Adrenal gland (tissue), 12 donors: Measurements from ENCODE around the gene HLA-DQB2. TPM values are rescaled to one million over a fixed set of nuclear protein-coding genes. Genes with fewer than 3 reads are reported as not detected.

Source experiments
- DNase-seq, 7 donors: peaks; one replicate each; pipeline ENCODE4 v3.0.0-alpha.2; 2019 to 2020
- H3K27ac ChIP-seq, 5 donors: fragments of 200-600 bp; sonication (generic) in 4 of 5; 1 replicate in 3 of 5; 2 replicates in 2 of 5; pipeline versions ENCODE4 v1.5.1 to v1.8.0; 2016 to 2020; ENCODE audit warnings: mild to moderate bottlenecking in 1 of 5
- H3K27me3 ChIP-seq: fragments of 200-600 bp; 2 replicates; pipeline ENCODE4 v1.8.0; 2021
- H3K36me3 ChIP-seq, 2 donors: fragments of 200-600 bp; replicated peaks in 1 of 2; 1 replicate in 1 of 2; 2 replicates in 1 of 2; pipeline versions ENCODE4 v1.5.1 to v1.8.0; 2018 to 2022
- H3K4me1 ChIP-seq, 2 donors: fragments of 200-600 bp; replicated peaks in 1 of 2; 1 replicate in 1 of 2; 2 replicates in 1 of 2; pipeline versions ENCODE4 v1.5.1 to v1.8.0; 2018 to 2021
- H3K4me3 ChIP-seq, 4 donors: fragments of 200-600 bp; sonication (generic) in 3 of 4; one replicate each; pipeline ENCODE4 v1.5.1; 2016 to 2018
- H3K9me3 ChIP-seq, 3 donors: fragments of 200-600 bp; sonication (generic) in 1 of 3; replicated peaks in 1 of 3; 1 replicate in 2 of 3; 2 replicates in 1 of 3; pipeline versions ENCODE4 v1.5.1 to v1.8.0; 2016 to 2021
- POLR2A ChIP-seq, 2 donors: fragments of 450-650 bp; IDR thresholded peaks; one replicate each; pipeline ENCODE4 v1.6.1; 2017; ENCODE audit warnings: antibody characterized with exemption in 2 of 2, mild to moderate bottlenecking in 2 of 2, moderate library complexity in 1 of 2
- WGBS, 4 donors: extraction: QIAGEN DNeasy Blood & Tissue Kit in 2 of 4; methylation state at CpG; one replicate each; pipeline versions ENCODE4 v1.1.5 to v1.1.7; 2013 to 2017; 5-methylcytosine and 5-hydroxymethylcytosine counted together
- intact Hi-C, 2 donors: fragments of 100-400 bp; cut with DNase I; formaldehyde crosslinking; loops; one replicate each; pipeline versions ENCODE4 v1.14.1 to v1.15.0; 2022 to 2023
- polyA plus RNA-seq, 3 donors: library from polyadenylated mRNA; stranded (reverse); fragments of 200-250 nt in 2 of 3; fragments of 350-450 nt in 1 of 3; fragmentation: Illumina TruSeq in 1 of 3; extraction: RNeasy Lipid Tissue Mini Kit (QIAGEN cat#74804) in 1 of 3; gene quantifications; one replicate each; pipeline ENCODE4 v1.2.3, GENCODE V29; 2013 to 2014
- total RNA-seq, 9 donors: library from RNA; depleted of rRNA in 4 of 9; stranded (reverse); fragments of >200 nt in 4 of 9; fragments of 120-200 nt in 1 of 9; fragmentation: NEBNext Ultra II Directional in 1 of 9; extraction: Animal tissue kit (Norgen Biotek cat#: 25700) in 1 of 9; gene quantifications; one replicate each; pipeline versions ENCODE4 v1.1.0 to v1.2.4, GENCODE V29; 2013 to 2023
- TF ChIP-seq, protein P1 (sequence below), 6 experiments: fragments of 450-650 bp in 4 of 6; fragments of 200-600 bp in 2 of 6; sonication (generic) in 1 of 6; IDR thresholded peaks; 1 replicate in 5 of 6; 2 replicates in 1 of 6; pipeline versions ENCODE4 v1.5.1 to v1.8.0; 2016 to 2021; ENCODE audit warnings: antibody characterized with exemption in 6 of 6, mild to moderate bottlenecking in 2 of 6, moderate library complexity in 1 of 6
- donor health status: healthy with polysubstance abuse.
- donor health status: Bipolar disorder and iron deficiency.
- donor health status: DM: yes; HTN: yes; CAD: no.
- donor health status: DM: no; HTN: no; CAD: no.
- donor health status: DM: no; HTN: no; CAD: no.
- donor health status: DM: yes; HTN: yes; CAD: no.

HLA-DQB2 gene
- total and polyA plus RNA-seq, 12 donors, result 0.17 to 19.1 (median 2.6) TPM; not detected in 3

DNA sequence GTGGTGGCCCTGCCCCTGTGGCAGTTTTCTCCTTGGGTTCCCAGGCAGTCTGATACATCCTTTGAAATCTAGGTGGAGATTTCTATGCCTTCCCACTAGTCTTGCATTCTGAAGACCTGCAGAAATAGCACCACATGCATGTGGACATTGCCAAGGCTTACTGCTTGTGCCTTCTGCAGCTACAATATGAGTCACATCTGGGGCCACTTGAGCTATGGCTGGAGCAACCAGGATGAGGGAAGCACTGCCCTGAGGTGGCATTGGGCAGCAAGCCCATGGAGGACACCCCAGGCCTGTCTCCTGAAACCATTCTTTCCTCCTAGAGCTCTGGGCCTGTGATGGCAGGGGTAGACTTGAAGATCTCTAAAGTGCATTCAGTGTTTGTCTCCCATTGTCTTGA, 15.7 kb upstream of the HLA-DQB2 start:
- no peaks in the 10 kb centered on the region for H3K9me3 ChIP-seq
- H3K4me1 ChIP-seq, result no peaks in the 10 kb centered on the region
- no peak overlapping the region for H3K27ac ChIP-seq
- TF ChIP-seq POLR2A (IDR thresholded peaks at IDR 0.05), result no peak
- TF ChIP-seq, protein P1, sequence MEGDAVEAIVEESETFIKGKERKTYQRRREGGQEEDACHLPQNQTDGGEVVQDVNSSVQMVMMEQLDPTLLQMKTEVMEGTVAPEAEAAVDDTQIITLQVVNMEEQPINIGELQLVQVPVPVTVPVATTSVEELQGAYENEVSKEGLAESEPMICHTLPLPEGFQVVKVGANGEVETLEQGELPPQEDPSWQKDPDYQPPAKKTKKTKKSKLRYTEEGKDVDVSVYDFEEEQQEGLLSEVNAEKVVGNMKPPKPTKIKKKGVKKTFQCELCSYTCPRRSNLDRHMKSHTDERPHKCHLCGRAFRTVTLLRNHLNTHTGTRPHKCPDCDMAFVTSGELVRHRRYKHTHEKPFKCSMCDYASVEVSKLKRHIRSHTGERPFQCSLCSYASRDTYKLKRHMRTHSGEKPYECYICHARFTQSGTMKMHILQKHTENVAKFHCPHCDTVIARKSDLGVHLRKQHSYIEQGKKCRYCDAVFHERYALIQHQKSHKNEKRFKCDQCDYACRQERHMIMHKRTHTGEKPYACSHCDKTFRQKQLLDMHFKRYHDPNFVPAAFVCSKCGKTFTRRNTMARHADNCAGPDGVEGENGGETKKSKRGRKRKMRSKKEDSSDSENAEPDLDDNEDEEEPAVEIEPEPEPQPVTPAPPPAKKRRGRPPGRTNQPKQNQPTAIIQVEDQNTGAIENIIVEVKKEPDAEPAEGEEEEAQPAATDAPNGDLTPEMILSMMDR (IDR thresholded peaks at IDR 0.05), result no peak
- peaks cover 7% of the 10 kb centered on the region for H3K27me3 ChIP-seq
- H3K36me3 ChIP-seq, result no peaks in the 10 kb centered on the region
- intact Hi-C loops, result loop anchor here in 1 of 2 donors (10.0 kb wide), 1 partner anchor 64 kb away; no protein-coding TSS in a partner anchor
- DNase-seq, result no peak
- no peak overlapping the region for H3K4me3 ChIP-seq

- intact Hi-C loops, result loop anchor here in 1 of 2 donors (10.0 kb wide), 1 partner anchor 60 kb away; no protein-coding TSS in a partner anchor
- 7 to 22% (median 13%) methylated on average over 1 of the region's 1 CpG for WGBS, 4 donors
- H3K36me3 ChIP-seq, result no peaks in the 10 kb centered on the region
- no peak overlapping the region for H3K4me3 ChIP-seq
- no peak for TF ChIP-seq POLR2A (IDR thresholded peaks at IDR 0.05)
- TF ChIP-seq, protein P1 (IDR thresholded peaks at IDR 0.05), result no peak
- no peak for DNase-seq
- no peaks in the 10 kb centered on the region for H3K9me3 ChIP-seq
- H3K27ac ChIP-seq, result no peak overlapping the region
- H3K4me1 ChIP-seq, result no peaks in the 10 kb centered on the region
- H3K27me3 ChIP-seq, result no peaks in the 10 kb centered on the region
Measured at GRCh38 chr6:32775071-32775470, 11.7 kb upstream of the HLA-DQB2 start.

DNA sequence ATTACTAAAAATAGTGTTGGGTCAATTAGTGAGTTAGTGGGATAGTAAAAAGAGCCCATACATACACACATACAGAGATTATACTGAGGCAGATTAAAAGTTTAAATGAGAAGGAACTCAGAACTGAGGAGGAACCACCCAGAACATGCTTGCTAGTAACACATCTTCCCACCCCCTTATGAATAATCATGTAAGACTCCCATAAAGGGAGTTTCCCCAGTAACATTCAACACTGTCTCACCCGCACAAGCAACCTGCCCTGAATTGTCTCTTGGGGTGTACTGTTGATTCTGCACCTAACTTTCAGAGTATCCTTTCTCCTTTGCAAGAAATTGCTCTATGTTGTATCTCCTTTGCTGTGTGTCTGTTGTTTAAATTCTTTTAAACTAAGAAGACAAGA, 11.1 kb upstream of the HLA-DQB2 start:
- H3K27ac ChIP-seq, result no peak overlapping the region
- H3K4me1 ChIP-seq, result no peaks in the 10 kb centered on the region
- 59 to 66% (median 60%) methylated on average over 1 of the region's 1 CpG for WGBS, 4 donors
- H3K9me3 ChIP-seq, result no peaks in the 10 kb centered on the region
- H3K27me3 ChIP-seq, result no peaks in the 10 kb centered on the region
- TF ChIP-seq, protein P1 (IDR thresholded peaks at IDR 0.05), result no peak
- no peak for TF ChIP-seq POLR2A (IDR thresholded peaks at IDR 0.05)
- no peaks in the 10 kb centered on the region for H3K36me3 ChIP-seq
- no peak overlapping the region for H3K4me3 ChIP-seq
- DNase-seq, result no peak
- intact Hi-C loops, result loop anchor here in 1 of 2 donors (10.0 kb wide), 1 partner anchor 60 kb away; no protein-coding TSS in a partner anchor

- TF ChIP-seq POLR2A (IDR thresholded peaks at IDR 0.05), result no peak
- TF ChIP-seq, protein P1 (IDR thresholded peaks at IDR 0.05), result no peak
- no peak overlapping the region for H3K4me3 ChIP-seq
- H3K4me1 ChIP-seq, result no peaks in the 10 kb centered on the region
- 23 to 37% (median 27%) methylated on average over 1 of the region's 1 CpG for WGBS, 4 donors
- no peak overlapping the region for H3K27ac ChIP-seq
- H3K27me3 ChIP-seq, result peaks cover 6% of the 10 kb centered on the region
- no peaks in the 10 kb centered on the region for H3K36me3 ChIP-seq
- no peak for DNase-seq
- intact Hi-C loops, result loop anchor here in 1 of 2 donors (10.0 kb wide), 1 partner anchor 58 kb away; no protein-coding TSS in a partner anchor
- no peaks in the 10 kb centered on the region for H3K9me3 ChIP-seq
Measured at GRCh38 chr6:32772656-32773055, 9.3 kb upstream of the HLA-DQB2 start.
